NOMO-1 treated with dmso at 0.1 percent for 144 hours (cell line): ENCODE results near the gene GPR107.

Experiments used
- DNase-seq: peaks from one replicate; lab custom pipeline; 2025; ENCODE audit not compliant: unreplicated experiment; lab: John Stamatoyannopoulos, UW

The GPR107 gene

GRCh38 chr9:130179331-130179907, 125.7 kb downstream of the GPR107 start:
- DNase-seq, result no peak

GRCh38 chr9:130180516-130180915, 126.8 kb downstream of the GPR107 start:
- DNase-seq, result no peak

GRCh38 chr9:130181678-130182380, 128.1 kb downstream of the GPR107 start:
- no peak for DNase-seq

- no peak for DNase-seq
Measured at GRCh38 chr9:130182381-130182909, 128.7 kb downstream of the GPR107 start.

DNA sequence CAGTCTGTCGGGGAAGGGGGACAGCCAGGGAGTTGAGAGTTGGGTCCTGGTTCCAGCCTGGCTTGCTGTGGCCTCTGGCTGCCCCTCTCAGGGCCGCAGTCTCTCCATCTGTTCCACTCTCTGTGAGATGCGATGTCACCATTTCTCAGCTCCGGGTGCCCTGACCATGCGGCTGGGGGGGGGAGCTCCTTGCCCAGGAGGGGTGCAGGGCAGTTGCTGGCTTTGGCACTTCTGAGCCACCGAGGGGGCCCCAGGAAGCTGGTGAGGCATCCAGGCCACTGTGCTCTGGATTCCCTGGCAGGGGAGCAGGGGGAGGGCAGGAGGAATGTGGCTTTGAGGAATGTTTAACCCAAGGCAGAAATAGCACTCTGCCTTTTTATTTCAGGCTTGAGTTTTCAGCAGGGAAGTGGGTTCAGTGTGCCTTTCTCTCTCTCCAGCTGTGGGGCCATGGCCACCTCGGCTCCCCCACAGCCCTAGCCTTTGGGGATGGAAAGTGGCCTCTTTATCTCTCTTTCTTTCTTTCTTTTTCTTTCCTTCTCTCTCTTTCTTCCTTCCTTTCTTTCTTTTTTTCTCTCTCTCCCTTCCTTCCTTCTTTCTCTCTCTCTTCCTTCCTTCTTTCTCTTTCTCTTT, 129.5 kb downstream of the GPR107 start:
- no peak for DNase-seq

GRCh38 chr9:130185017-130185416, 131.3 kb downstream of the GPR107 start:
- no peak for DNase-seq

DNA sequence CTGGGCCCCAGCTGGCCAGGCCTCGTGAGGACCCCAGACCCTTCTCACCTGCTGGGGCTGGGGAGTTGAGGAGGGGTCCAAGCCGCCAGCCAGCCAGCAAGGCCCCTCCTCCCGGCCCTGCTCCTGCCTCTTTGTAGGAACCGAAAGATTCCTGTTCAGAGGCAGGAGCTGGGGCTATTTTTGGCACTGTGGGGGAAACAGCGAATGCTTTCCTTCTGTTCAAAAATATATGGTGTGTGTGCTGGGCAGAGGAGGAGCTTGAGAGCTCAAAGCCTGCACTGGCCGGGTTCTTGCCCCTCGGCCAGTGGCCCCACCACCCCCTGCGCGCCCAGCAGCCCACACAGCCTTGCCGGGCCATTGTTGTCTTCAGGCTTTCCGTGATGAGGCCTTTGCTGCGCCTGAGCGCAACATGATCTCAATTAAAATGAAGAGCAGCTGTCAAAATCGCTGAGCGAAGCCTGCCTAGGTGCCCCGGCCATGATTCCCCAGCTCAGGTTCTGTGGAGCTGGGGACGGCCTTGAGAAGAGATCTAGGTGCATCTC, 131.9 kb downstream of the GPR107 start:
- DNase-seq, result no peak

- DNase-seq, result no peak
Measured at GRCh38 chr9:130186051-130186450, 132.3 kb downstream of the GPR107 start.

DNA sequence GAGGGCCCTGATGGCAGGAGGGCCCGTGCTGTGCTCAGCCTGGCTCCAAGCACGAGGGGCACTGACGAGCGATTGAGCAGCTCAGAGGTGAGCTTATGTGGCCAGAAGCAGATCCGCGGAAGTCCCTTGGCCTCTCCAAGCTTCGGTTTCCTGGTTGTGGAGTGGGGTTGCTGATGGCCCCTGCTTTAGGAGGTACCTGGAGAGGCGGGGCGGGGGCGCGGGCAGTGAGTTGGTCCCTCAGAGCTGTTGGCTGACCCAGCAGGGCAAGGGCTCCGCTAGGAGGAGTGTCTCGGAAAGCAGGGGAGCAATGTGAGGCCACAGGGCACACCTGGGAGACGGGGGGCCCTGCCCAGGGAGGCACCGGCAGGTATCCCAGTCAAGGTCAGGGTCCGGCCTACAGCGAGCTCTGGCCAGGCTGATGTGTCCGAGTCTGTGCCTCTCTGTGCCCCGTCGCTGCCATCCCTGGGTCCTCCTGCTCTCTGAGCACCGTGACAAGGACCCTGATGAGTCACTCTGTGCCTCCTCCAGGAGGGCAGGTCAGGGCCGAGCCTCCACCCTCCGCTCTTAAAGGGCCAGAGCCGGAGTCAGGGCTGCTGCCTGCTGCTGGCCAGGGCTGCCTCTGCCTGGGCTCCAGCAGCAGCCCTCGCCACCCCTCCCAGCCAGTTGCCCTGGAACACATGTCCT, 133.3 kb downstream of the GPR107 start:
- DNase-seq, result peak; percentile 39

GRCh38 chr9:130187523-130187846, 133.8 kb downstream of the GPR107 start:
- DNase-seq, result no peak

- no peak for DNase-seq
Measured at GRCh38 chr9:130188860-130189481, 135.3 kb downstream of the GPR107 start.
